Neural progenitor cell (in vitro differentiated cells): Measurements from ENCODE around the gene LIN28A.

ENCODE experiments used
- CTCF ChIP-seq: fragments of 200-600 bp; sonication (generic); IDR thresholded peaks from 2 replicates; pipeline ENCODE4 v1.5.1; 2017; ENCODE audit warnings: antibody characterized with exemption, mild to moderate bottlenecking
- EZH2 ChIP-seq: fragments of 200-600 bp; sonication (generic); IDR thresholded peaks from 2 replicates; pipeline ENCODE4 v1.6.1; 2017; ENCODE audit warnings: antibody characterized with exemption, mild to moderate bottlenecking, moderate library complexity

DNA sequence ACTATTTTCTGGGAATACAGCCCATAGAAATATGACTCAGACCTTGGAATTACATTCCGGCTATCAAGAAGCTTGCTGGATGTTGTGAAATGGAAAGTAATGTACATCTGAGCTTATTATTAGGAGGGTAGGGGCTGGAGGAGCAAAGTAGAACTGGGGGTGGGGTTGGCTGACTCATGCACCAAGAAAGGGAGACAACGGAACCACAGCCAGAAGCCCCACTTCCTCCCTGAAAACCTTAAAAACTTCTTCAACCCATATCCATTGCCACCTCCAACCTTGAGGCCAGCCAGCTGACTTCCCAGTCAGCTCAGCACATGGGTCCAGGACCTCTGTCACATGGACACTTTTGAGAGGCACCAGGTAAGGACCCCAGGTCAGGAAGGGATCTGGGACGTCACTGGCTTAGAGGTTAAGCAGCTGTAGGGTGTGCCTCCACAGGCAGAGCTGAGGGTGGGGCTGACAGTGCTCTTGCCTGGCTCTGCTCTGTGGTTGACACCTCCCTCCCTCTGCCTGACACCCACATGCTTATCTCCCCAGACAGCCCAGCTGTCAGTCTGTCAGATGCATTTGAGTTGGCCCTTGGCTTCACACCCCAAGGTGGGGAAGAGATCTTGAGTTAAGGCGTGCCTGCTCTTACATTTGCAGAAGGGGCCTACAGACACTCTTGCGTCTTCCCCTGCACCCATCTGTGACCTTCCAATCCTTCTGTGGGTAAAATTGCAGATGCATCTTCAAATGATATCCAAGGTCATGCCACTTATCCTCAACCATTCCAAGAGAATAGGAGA lies 32.3 kb upstream of the LIN28A start:
- TF ChIP-seq CTCF (no peak), EZH2 (no peak)
